CD14-positive monocyte (primary cell): ENCODE data around the gene RPRD1A. TPM values are rescaled to one million over a fixed set of nuclear protein-coding genes. Genes with fewer than 3 reads are reported as not detected.

ENCODE experiments used
- DNase-seq, 3 donors: peaks; one replicate each; pipeline ENCODE4 v3.0.0-alpha.2; 2011 to 2022
- H2AFZ ChIP-seq: 2 replicates; pipeline ENCODE4 v1.6.0; 2012; ENCODE audit warnings: mild to moderate bottlenecking, low read depth, low read length, inconsistent platforms; ENCODE audit not compliant: insufficient read depth, poor library complexity, severe bottlenecking
- H3K27ac ChIP-seq, 2 donors: 1 replicate in 1 of 2; 2 replicates in 1 of 2; pipeline ENCODE4 v1.5.1; 2012 to 2013; ENCODE audit warnings: low read length in 2 of 2, control low read depth in 1 of 2, inconsistent platforms in 1 of 2, low read depth in 1 of 2, mild to moderate bottlenecking in 1 of 2
- H3K27me3 ChIP-seq, 2 donors: one replicate each; pipeline versions ENCODE4 v1.6.0 to v1.6.1; 2011 to 2013; ENCODE audit warnings: low read length in 2 of 2; ENCODE audit not compliant: control insufficient read depth in 2 of 2, insufficient read depth in 2 of 2
- H3K36me3 ChIP-seq, 2 donors: replicated peaks in 1 of 2; 1 replicate in 1 of 2; 2 replicates in 1 of 2; pipeline versions ENCODE4 v1.5.1 to v1.6.1; 2012 to 2013; ENCODE audit warnings: low read length in 2 of 2, control low read depth in 1 of 2, inconsistent platforms in 1 of 2, mild to moderate bottlenecking in 1 of 2; ENCODE audit not compliant: insufficient read depth in 2 of 2, control insufficient read depth in 1 of 2
- H3K4me1 ChIP-seq, 2 donors: 1 replicate in 1 of 2; 2 replicates in 1 of 2; pipeline versions ENCODE4 v1.5.1 to v1.6.1; 2012 to 2013; ENCODE audit warnings: low read length in 2 of 2, control low read depth in 1 of 2, inconsistent platforms in 1 of 2, mild to moderate bottlenecking in 1 of 2, moderate library complexity in 1 of 2; ENCODE audit not compliant: insufficient read depth in 2 of 2, control insufficient read depth in 1 of 2
- H3K4me2 ChIP-seq: replicated peaks from 2 replicates; pipeline ENCODE3; 2012; ENCODE audit warnings: low read length, moderate library complexity, mild to moderate bottlenecking; ENCODE audit not compliant: poor library complexity, severe bottlenecking; ENCODE audit errors: extremely low read depth
- H3K4me3 ChIP-seq, 3 experiments: fragments of 200-600 bp in 1 of 3; sonication (generic) in 1 of 3; replicated peaks in 1 of 3; 1 replicate in 2 of 3; 2 replicates in 1 of 3; pipeline ENCODE4 v1.5.1; 2011 to 2013; ENCODE audit warnings: low read length in 3 of 3, mild to moderate bottlenecking in 3 of 3, control low read depth in 2 of 3, low read depth in 2 of 3, inconsistent platforms in 1 of 3, moderate library complexity in 1 of 3
- H3K79me2 ChIP-seq: 2 replicates; pipeline ENCODE4 v1.6.0; 2012; ENCODE audit warnings: mild to moderate bottlenecking, control low read depth, inconsistent platforms, low read length, moderate library complexity; ENCODE audit not compliant: insufficient read depth
- H3K9ac ChIP-seq: 2 replicates; pipeline ENCODE4 v1.6.0; 2017; ENCODE audit warnings: low read length, mild to moderate bottlenecking; ENCODE audit not compliant: insufficient read depth, poor library complexity, severe bottlenecking
- H3K9me3 ChIP-seq, 2 donors: replicated peaks in 1 of 2; 1 replicate in 1 of 2; 2 replicates in 1 of 2; pipeline versions ENCODE4 v1.5.1 to v1.6.1; 2012 to 2013; ENCODE audit warnings: low read length in 2 of 2, control low read depth in 1 of 2; ENCODE audit not compliant: control insufficient read depth in 1 of 2, insufficient read depth in 1 of 2
- H4K20me1 ChIP-seq: 2 replicates; pipeline ENCODE4 v1.6.0; 2012; ENCODE audit warnings: mild to moderate bottlenecking, low read length, control low read depth, moderate library complexity; ENCODE audit not compliant: insufficient read depth
- H3K27ac Mint-ChIP-seq, 7 donors: one replicate each; pipeline ENCODE4 v1.8.0; 2020; ENCODE audit warnings: mild to moderate bottlenecking in 7 of 7, mixed read lengths in 7 of 7, moderate library complexity in 6 of 7, inconsistent platforms in 2 of 7
- H3K27me3 Mint-ChIP-seq, 3 donors: one replicate each; pipeline ENCODE4 v1.8.0; 2021 to 2022; ENCODE audit warnings: low read depth in 3 of 3, mild to moderate bottlenecking in 3 of 3, mixed read lengths in 3 of 3, moderate library complexity in 3 of 3, inconsistent platforms in 1 of 3
- H3K36me3 Mint-ChIP-seq, 2 donors: one replicate each; pipeline ENCODE4 v1.8.0; 2020; ENCODE audit warnings: mixed read lengths in 2 of 2, inconsistent platforms in 1 of 2, mild to moderate bottlenecking in 1 of 2
- H3K4me1 Mint-ChIP-seq: one replicate; pipeline ENCODE4 v1.8.0; 2020; ENCODE audit warnings: mild to moderate bottlenecking, mixed read lengths
- H3K4me3 Mint-ChIP-seq, 2 donors: one replicate each; pipeline ENCODE4 v1.8.0; 2020; ENCODE audit warnings: mild to moderate bottlenecking in 2 of 2, mixed read lengths in 2 of 2, moderate library complexity in 1 of 2
- H3K9me3 Mint-ChIP-seq, 7 donors: one replicate each; pipeline ENCODE4 v1.8.0; 2020 to 2022; ENCODE audit warnings: mixed read lengths in 7 of 7, mild to moderate bottlenecking in 6 of 7, moderate library complexity in 6 of 7, inconsistent platforms in 2 of 7
- WGBS: methylation state at CpG from one replicate; pipeline ENCODE4 v1.1.5; 2013; ENCODE audit warnings: missing lambda C conversion rate; ENCODE audit not compliant: insufficient coverage; 5-methylcytosine and 5-hydroxymethylcytosine counted together
- intact Hi-C, 2 donors: fragments of 100-400 bp; cut with micrococcal nuclease; formaldehyde crosslinking; loops; one replicate each; pipeline versions ENCODE4 v1.15.0 to v1.15.1; 2023
- polyA plus RNA-seq, 3 donors: library from polyadenylated mRNA; depleted of rRNA in 1 of 3; unstranded in 2 of 3; stranded (reverse) in 1 of 3; fragments of 300-500 nt in 2 of 3; fragments of >200 nt in 1 of 3; fragmentation: Illumina TruSeq in 2 of 3; gene quantifications; 1 replicate in 2 of 3; 2 replicates in 1 of 3; pipeline ENCODE4 v1.2.3, GENCODE V29; 2012 to 2021
- TF ChIP-seq, protein P1 (sequence below): fragments of 200-600 bp; IDR thresholded peaks from one replicate; pipeline ENCODE4 v1.8.0; 2022; ENCODE audit warnings: antibody characterized with exemption, mild to moderate bottlenecking

The RPRD1A gene
- polyA plus RNA-seq, 3 donors = 10.0 to 30.3 (median 10.9) TPM

DNA sequence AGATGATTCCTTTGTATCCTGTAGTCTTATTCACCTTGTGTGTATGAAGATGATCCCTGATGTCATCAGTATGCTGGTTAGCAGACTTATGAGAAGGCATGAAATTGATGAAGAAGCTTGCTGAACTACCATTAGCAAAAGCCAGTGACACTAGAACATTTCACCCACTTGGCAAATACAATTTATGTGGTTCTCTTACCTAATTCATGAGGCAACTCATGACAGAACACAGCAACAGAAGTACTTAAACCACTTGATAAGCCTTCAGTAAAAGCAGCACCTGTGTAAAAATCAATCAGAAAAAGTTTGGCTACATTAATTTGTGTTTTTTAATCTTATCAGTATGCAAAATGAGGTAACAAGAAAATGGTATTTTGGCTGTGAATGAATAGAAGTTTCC lies 44.9 kb upstream of the RPRD1A start:
- H3K27me3 ChIP-seq = no peaks in the 10 kb centered on the region
- intact Hi-C loops = no loop called here
- H3K36me3 ChIP-seq = peaks cover 44 to 67% of the 10 kb centered on the region in 2 donors
- no peak overlapping the region for H3K9ac ChIP-seq
- no peak overlapping the region for H3K4me2 ChIP-seq
- Mint-ChIP-seq H3K4me1 (peaks cover 7% of the 10 kb centered on the region), H3K27me3 (peaks cover 0 to 4% (median 0%) of the 10 kb centered on the region in 3 donors), H3K4me3 (no peak overlapping the region), H3K27ac (no peak overlapping the region), H3K9me3 (no peaks in the 10 kb centered on the region), H3K36me3 (peaks cover 56 to 61% of the 10 kb centered on the region in 2 donors)
- H3K4me3 ChIP-seq = no peak overlapping the region
- no peaks in the 10 kb centered on the region for H3K79me2 ChIP-seq
- H3K4me1 ChIP-seq = no peaks in the 10 kb centered on the region
- TF ChIP-seq, protein P1, sequence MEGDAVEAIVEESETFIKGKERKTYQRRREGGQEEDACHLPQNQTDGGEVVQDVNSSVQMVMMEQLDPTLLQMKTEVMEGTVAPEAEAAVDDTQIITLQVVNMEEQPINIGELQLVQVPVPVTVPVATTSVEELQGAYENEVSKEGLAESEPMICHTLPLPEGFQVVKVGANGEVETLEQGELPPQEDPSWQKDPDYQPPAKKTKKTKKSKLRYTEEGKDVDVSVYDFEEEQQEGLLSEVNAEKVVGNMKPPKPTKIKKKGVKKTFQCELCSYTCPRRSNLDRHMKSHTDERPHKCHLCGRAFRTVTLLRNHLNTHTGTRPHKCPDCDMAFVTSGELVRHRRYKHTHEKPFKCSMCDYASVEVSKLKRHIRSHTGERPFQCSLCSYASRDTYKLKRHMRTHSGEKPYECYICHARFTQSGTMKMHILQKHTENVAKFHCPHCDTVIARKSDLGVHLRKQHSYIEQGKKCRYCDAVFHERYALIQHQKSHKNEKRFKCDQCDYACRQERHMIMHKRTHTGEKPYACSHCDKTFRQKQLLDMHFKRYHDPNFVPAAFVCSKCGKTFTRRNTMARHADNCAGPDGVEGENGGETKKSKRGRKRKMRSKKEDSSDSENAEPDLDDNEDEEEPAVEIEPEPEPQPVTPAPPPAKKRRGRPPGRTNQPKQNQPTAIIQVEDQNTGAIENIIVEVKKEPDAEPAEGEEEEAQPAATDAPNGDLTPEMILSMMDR = no peak
- H3K9me3 ChIP-seq = no peaks in the 10 kb centered on the region
- DNase-seq = no peak
- no peak overlapping the region for H2AFZ ChIP-seq
- H3K27ac ChIP-seq = no peak overlapping the region
- no peaks in the 10 kb centered on the region for H4K20me1 ChIP-seq

DNA sequence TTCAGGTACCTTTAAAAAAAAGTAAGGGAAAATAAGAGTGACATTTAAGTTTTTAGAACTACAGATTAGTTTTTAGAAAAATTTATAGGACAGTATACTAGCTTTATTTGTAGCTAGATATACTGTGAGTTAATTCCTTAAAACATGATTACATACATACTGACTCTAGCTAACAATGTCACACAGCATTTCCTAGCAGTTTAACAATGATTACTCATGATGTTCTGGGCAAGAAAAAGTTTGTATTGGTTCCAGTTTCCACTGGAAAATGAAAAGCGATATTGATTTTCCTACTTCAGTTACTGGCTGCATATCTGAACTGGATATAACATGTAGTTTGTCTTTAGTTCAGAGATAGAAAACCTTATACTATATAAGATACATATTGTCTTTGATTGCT lies 42.4 kb upstream of the RPRD1A start:
- Histone ChIP-seq H3K9ac (no peak overlapping the region), H3K27ac (no peak overlapping the region), H3K4me1 (no peaks in the 10 kb centered on the region), H2AFZ (no peak overlapping the region), H3K4me3 (no peak overlapping the region), H3K9me3 (no peaks in the 10 kb centered on the region), H4K20me1 (no peaks in the 10 kb centered on the region), H3K79me2 (no peaks in the 10 kb centered on the region), H3K4me2 (no peak overlapping the region), H3K36me3 (peaks cover 32 to 51% of the 10 kb centered on the region in 2 donors), H3K27me3 (no peaks in the 10 kb centered on the region)
- peaks cover 0 to 2% (median 0%) of the 10 kb centered on the region in 3 donors for H3K27me3 Mint-ChIP-seq
- no peak overlapping the region for H3K4me3 Mint-ChIP-seq
- H3K27ac Mint-ChIP-seq = no peak overlapping the region
- intact Hi-C loops = no loop called here
- H3K36me3 Mint-ChIP-seq = peaks cover 41 to 47% of the 10 kb centered on the region in 2 donors
- WGBS = no CpG with 5 or more reads among the region's 1 CpG
- DNase-seq = no peak
- H3K9me3 Mint-ChIP-seq = peaks cover 0 to 3% (median 0%) of the 10 kb centered on the region in 7 donors
- peaks cover 7% of the 10 kb centered on the region for H3K4me1 Mint-ChIP-seq
- TF ChIP-seq, protein P1 = no peak
